Measurements from ENCODE around the gene UQCR11. TPM values are rescaled to one million over a fixed set of nuclear protein-coding genes. Genes with fewer than 3 reads are reported as not detected.

UQCR11 gene
- total RNA-seq, 1 donor from 2014 or later, result 43.4 TPM

- DNase-seq (ENCODE audit: low read depth) (no peak), FAIRE-seq (no peak)
- no peak for TF ChIP-seq CTCF (IDR thresholded peaks at IDR 0.05; ENCODE audit: insufficient read depth, low read length, severe bottlenecking)
- Histone ChIP-seq H3K4me3 (ENCODE audit: low read depth, low read length) (no peak overlapping the region), H3K36me3 (ENCODE audit: control insufficient read depth, insufficient read depth, low read length) (peaks cover 26% of the 10 kb centered on the region), H3K27me3 (ENCODE audit: control insufficient read depth, insufficient read depth, low read length) (no peaks in the 10 kb centered on the region)
Observed at GRCh38 chr19:1577929-1578618, 27.2 kb downstream of the UQCR11 start.

GRCh38 chr19:1577090-1577928, 28.0 kb downstream of the UQCR11 start:
- Histone ChIP-seq H3K27me3 (ENCODE audit: control insufficient read depth, insufficient read depth, low read length) (no peaks in the 10 kb centered on the region), H3K4me3 (ENCODE audit: low read depth, low read length) (no peak overlapping the region), H3K36me3 (ENCODE audit: control insufficient read depth, insufficient read depth, low read length) (peaks cover 22% of the 10 kb centered on the region)
- FAIRE-seq, result no peak
- TF ChIP-seq CTCF (IDR thresholded peaks at IDR 0.05; ENCODE audit: insufficient read depth, low read length, severe bottlenecking), result no peak
- no peak for DNase-seq (ENCODE audit: low read depth)

GRCh38 chr19:1576242-1577089, 28.8 kb downstream of the UQCR11 start:
- DNase-seq (ENCODE audit: low read depth), result no peak
- peaks cover 18% of the 10 kb centered on the region for H3K36me3 ChIP-seq (ENCODE audit: control insufficient read depth, insufficient read depth, low read length)
- no peak overlapping the region for H3K4me3 ChIP-seq (ENCODE audit: low read depth, low read length)
- no peaks in the 10 kb centered on the region for H3K27me3 ChIP-seq (ENCODE audit: control insufficient read depth, insufficient read depth, low read length)
- TF ChIP-seq CTCF (IDR thresholded peaks at IDR 0.05; ENCODE audit: insufficient read depth, low read length, severe bottlenecking), result no peak
- FAIRE-seq, result no peak

- FAIRE-seq (no peak), DNase-seq (ENCODE audit: low read depth) (no peak)
- H3K36me3 ChIP-seq (ENCODE audit: control insufficient read depth, insufficient read depth, low read length), result peaks cover 12% of the 10 kb centered on the region
- no peak overlapping the region for H3K4me3 ChIP-seq (ENCODE audit: low read depth, low read length)
- TF ChIP-seq CTCF (IDR thresholded peaks at IDR 0.05; ENCODE audit: insufficient read depth, low read length, severe bottlenecking), result no peak
- no peaks in the 10 kb centered on the region for H3K27me3 ChIP-seq (ENCODE audit: control insufficient read depth, insufficient read depth, low read length)
Observed at GRCh38 chr19:1575323-1576241, 29.7 kb downstream of the UQCR11 start.

Measured in bronchial epithelial cell (primary cell).